GM12864 (cell line): ENCODE results near the gene EMP2.

Source experiments
- DNase-seq: peaks from one replicate; pipeline ENCODE4 v3.0.0-alpha.2; 2011; ENCODE audit warnings: low read depth
- H3K4me3 ChIP-seq: 2 replicates; pipeline ENCODE4 v1.5.1; 2011; ENCODE audit warnings: mild to moderate bottlenecking, low read depth, low read length, control low read depth
- CTCF ChIP-seq: IDR thresholded peaks from 2 replicates; pipeline ENCODE4 v1.5.1; 2011; ENCODE audit warnings: low read depth, mild to moderate bottlenecking, moderate library complexity, low read length, control low read depth, inconsistent platforms; ENCODE audit errors: missing control alignments

EMP2 gene

GRCh38 chr16:10620120-10620519, 39.7 kb upstream of the EMP2 start:
- no peak for DNase-seq
- H3K4me3 ChIP-seq: no peak overlapping the region
- no peak for TF ChIP-seq CTCF

GRCh38 chr16:10619271-10619849, 39.0 kb upstream of the EMP2 start:
- TF ChIP-seq CTCF: no peak
- no peak overlapping the region for H3K4me3 ChIP-seq
- DNase-seq: no peak

- H3K4me3 ChIP-seq: no peak overlapping the region
- no peak for DNase-seq
- TF ChIP-seq CTCF: no peak
Measured at GRCh38 chr16:10618710-10619209, 38.4 kb upstream of the EMP2 start.

GRCh38 chr16:10617662-10618420, 37.4 kb upstream of the EMP2 start:
- H3K4me3 ChIP-seq: no peak overlapping the region
- no peak for TF ChIP-seq CTCF
- no peak for DNase-seq

GRCh38 chr16:10616756-10617640, 36.6 kb upstream of the EMP2 start:
- no peak for TF ChIP-seq CTCF
- H3K4me3 ChIP-seq: no peak overlapping the region
- no peak for DNase-seq

GRCh38 chr16:10616419-10616755, 36.0 kb upstream of the EMP2 start:
- H3K4me3 ChIP-seq: no peak overlapping the region
- DNase-seq: no peak
- TF ChIP-seq CTCF: no peak
